Measurements from ENCODE around the gene THAP4. TPM values are rescaled to one million over a fixed set of nuclear protein-coding genes. Genes with fewer than 3 reads are reported as not detected.
A peak's percentile ranks its signal among the peaks of the same experiment; 100 is the strongest.

Gene THAP4
- total RNA-seq, 1 donor from 2014 or later, result 39.2 TPM

GRCh38 chr2:241638940-241639339 lies 2.0 kb upstream of the THAP4 start:
- DNase-seq (ENCODE audit: low read depth), result no peak

GRCh38 chr2:241637795-241638660 lies 1.1 kb upstream of the THAP4 start:
- no peak for DNase-seq (ENCODE audit: low read depth)

GRCh38 chr2:241636182-241637017 lies 558 bp downstream of the THAP4 start:
- no peak for DNase-seq (ENCODE audit: low read depth)

- DNase-seq (ENCODE audit: low read depth), result no peak
Observed at GRCh38 chr2:241635756-241636155, 1.2 kb downstream of the THAP4 start.

- DNase-seq (ENCODE audit: low read depth), result no peak
Observed at GRCh38 chr2:241633561-241633960, 3.4 kb downstream of the THAP4 start.

GRCh38 chr2:241632478-241633325 lies 4.3 kb downstream of the THAP4 start:
- no peak for DNase-seq (ENCODE audit: low read depth)

GRCh38 chr2:241629762-241630435 lies 7.1 kb downstream of the THAP4 start:
- peak; percentile 88 for DNase-seq (ENCODE audit: low read depth)

GRCh38 chr2:241627675-241628074 lies 9.3 kb downstream of the THAP4 start:
- no peak for DNase-seq (ENCODE audit: low read depth)

- peak; percentile 27 for DNase-seq (ENCODE audit: low read depth)
Observed at GRCh38 chr2:241620419-241620769, 16.6 kb downstream of the THAP4 start.

- DNase-seq (ENCODE audit: low read depth), result no peak
Observed at GRCh38 chr2:241619597-241620418, 17.1 kb downstream of the THAP4 start.

- no peak for DNase-seq (ENCODE audit: low read depth)
Observed at GRCh38 chr2:241618829-241619228, 18.1 kb downstream of the THAP4 start.

- no peak for DNase-seq (ENCODE audit: low read depth)
Observed at GRCh38 chr2:241618296-241618805, 18.6 kb downstream of the THAP4 start.

- peak; percentile 54 for DNase-seq (ENCODE audit: low read depth)
Observed at GRCh38 chr2:241617431-241618154, 19.4 kb downstream of the THAP4 start.

GRCh38 chr2:241616168-241617125 lies 20.5 kb downstream of the THAP4 start:
- no peak for DNase-seq (ENCODE audit: low read depth)

- DNase-seq (ENCODE audit: low read depth), result no peak
Observed at GRCh38 chr2:241615522-241616052, 21.4 kb downstream of the THAP4 start.

- no peak for DNase-seq (ENCODE audit: low read depth)
Observed at GRCh38 chr2:241615041-241615440, 21.9 kb downstream of the THAP4 start.

- DNase-seq (ENCODE audit: low read depth), result no peak
Observed at GRCh38 chr2:241613017-241613780, 23.8 kb downstream of the THAP4 start.

Data from renal cortical epithelial cell (primary cell).